Endothelial cell of umbilical vein (primary cell): ENCODE data around the gene HCK.

Source experiments
- CTCF ChIP-seq, 2 donors: IDR thresholded peaks; 1 replicate in 1 of 2; 2 replicates in 1 of 2; pipeline ENCODE4 v1.5.1; 2011; ENCODE audit warnings: low read length in 2 of 2, mild to moderate bottlenecking in 2 of 2, moderate library complexity in 2 of 2, control low read depth in 1 of 2, inconsistent platforms in 1 of 2, low read depth in 1 of 2; ENCODE audit not compliant: insufficient read depth in 1 of 2; ENCODE audit errors: extremely low read depth in 1 of 2
- EZH2 ChIP-seq: IDR thresholded peaks from 2 replicates; pipeline ENCODE4 v1.6.1; 2012; ENCODE audit warnings: borderline replicate concordance, low read depth, mild to moderate bottlenecking, moderate library complexity, low read length, inconsistent platforms; ENCODE audit not compliant: severe bottlenecking
- GATA2 ChIP-seq: IDR thresholded peaks from 2 replicates; pipeline ENCODE4 v1.7.0; 2011; ENCODE audit warnings: low read depth, mild to moderate bottlenecking, moderate library complexity, mixed read lengths, low read length; ENCODE audit not compliant: insufficient read length, insufficient read depth
- POLR2A ChIP-seq: IDR thresholded peaks from 2 replicates; pipeline ENCODE4 v1.6.1; 2012; ENCODE audit warnings: low read depth, mild to moderate bottlenecking, control low read depth, low read length

GRCh38 chr20:32024683-32025295 lies 27.3 kb upstream of the HCK start:
- TF ChIP-seq CTCF (IDR thresholded peaks at IDR 0.05; ENCODE audit: extremely low read depth in 1 of 2, insufficient read depth in 1 of 2, low read depth in 1 of 2, low read length in 2 of 2) (no peak), EZH2 (no peak), POLR2A (no peak), GATA2 (no peak)
